ENCODE results near the gene ATP1A3. TPM values are rescaled to one million over a fixed set of nuclear protein-coding genes. Genes with fewer than 3 reads are reported as not detected.
A peak's percentile ranks its signal among the peaks of the same experiment; 100 is the strongest.
"Not testable (repeated sequence)": the region's sequence is repeated elsewhere in the genome, so short reads cannot be mapped to it uniquely, and the experiment has no call there.

Gene ATP1A3
- 0.32 TPM for polyA plus RNA-seq (2013, experiment 1 of 2; ENCODE audit: insufficient read length)
- 0.05 TPM for polyA plus RNA-seq (2013, experiment 2 of 2; ENCODE audit: insufficient read length)

GRCh38 chr19:41993612-41994483, at the start of gene ATP1A3:
TSS of gene ATP1A3 (minus strand) at chr19:41994230. CDS start at chr19:41994076, 154 bp downstream.
- DNase-seq = peak; percentile 44

DNA sequence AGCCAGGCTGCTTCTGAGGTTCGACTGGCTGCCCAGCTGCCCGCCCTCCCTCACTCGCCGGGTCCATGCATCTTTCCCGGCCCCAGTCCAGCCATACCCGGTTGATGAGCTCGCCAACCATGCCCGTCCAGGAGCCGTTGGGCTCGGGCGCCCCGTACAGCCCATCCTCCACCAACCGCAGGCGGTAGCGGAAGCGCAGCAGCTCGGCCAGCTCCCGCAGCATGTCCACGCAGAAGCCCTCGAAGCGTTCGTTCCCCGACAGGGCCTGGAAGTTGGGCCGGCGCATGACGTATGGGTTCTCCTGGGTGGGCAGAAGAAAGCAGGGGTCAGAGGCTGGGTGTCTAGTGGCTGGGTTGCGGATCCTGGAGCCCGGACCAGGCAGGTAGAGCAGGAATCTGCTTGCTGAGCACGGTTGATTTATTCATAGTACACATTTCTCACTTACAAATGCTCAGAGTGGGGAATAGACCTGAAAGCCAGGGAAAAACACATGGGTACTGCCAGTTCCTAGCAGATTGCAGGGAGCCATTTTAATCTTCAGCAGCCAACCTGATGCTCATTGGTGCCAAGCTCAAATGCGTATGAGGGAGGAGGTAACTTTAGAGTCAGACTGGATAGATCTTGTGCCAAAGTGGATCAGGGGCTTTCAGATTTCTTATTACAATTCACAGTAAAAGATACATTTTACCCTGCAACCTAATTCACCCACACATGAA, 48.6 kb upstream of the ATP1A3 start:
- no peak for DNase-seq

DNA sequence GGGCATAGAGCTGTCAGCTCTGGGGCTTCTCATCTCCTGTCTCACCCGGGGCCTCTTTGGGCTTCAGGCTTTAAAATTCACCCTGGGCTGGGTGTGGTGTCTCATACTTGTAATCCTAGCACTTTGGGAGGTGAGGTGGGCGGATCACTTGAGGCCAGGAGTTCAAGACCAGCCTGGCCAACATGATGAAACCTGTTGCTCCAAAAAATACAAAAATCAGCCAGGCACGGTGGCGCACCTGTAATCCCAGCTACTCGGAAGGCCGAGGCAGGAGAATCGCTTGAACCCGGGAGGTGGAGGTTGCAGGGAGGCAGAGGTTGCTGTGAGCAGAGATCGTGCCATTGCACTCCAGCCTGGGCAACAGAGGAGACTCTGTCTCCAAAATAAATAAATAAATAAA, 46.5 kb upstream of the ATP1A3 start:
- not testable (repeated sequence) for DNase-seq

GRCh38 chr19:42040031-42040430, 46.0 kb upstream of the ATP1A3 start:
- no peak for DNase-seq

DNA sequence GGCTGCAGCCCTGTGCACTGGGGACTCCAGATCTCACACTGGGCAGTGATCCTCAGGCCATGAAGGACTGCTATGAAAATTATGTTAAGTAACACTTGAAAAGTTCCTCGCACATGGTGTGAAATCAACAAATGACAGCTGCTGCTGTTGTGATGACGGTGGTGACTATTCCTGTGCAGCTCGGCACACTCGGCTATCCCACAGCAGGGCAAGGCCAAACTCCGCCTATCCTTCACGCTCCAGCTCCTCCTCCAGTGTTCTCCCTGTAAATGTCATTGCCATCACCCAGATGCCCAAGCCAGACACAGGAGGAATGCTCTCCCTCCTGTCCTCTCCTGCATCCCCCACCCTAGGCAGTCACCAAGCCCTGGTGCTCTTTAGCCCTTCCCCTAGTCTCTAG, 44.6 kb upstream of the ATP1A3 start:
- no peak for DNase-seq

DNA sequence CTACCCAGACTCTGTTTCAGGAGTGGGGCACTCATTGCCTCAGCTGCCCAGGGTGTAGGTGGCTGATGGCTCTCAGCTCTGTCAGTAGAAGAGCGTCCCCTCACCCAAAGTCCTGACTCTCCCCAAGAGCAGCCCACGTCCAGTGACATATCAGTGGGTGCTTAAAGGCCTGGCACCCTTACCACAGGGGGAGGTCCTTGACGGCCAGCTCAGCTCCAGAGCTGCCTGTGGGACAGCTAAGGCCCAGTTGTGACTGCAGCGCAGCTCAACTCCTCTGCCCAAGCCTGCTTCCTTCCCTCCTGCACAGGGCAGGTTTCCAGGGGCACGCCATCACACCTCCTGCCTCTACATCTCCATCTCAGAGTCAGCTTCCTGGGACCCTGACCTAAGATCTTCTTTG, 43.6 kb upstream of the ATP1A3 start:
- DNase-seq = no peak

GRCh38 chr19:42034640-42035391, 40.8 kb upstream of the ATP1A3 start:
- DNase-seq = peak; percentile 67

DNA sequence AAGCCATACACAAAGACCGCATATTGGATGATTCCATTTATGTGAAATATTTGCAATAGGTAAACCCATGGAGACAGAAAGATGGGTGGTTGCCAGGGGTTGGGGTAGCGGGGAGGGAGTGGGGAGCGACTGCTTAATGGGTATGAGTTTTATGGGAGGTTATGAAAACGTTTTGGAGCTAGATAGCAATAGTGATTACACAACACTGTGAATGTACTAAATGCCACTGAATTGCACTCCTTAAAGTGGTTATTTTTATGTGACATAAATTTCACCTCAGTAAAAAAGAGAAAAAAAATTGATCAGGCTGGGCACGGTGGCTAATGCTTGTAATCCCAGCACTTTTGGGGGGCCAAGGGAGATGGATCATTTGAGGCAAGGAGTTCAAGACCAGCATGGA, 39.4 kb upstream of the ATP1A3 start:
- DNase-seq = no peak

DNA sequence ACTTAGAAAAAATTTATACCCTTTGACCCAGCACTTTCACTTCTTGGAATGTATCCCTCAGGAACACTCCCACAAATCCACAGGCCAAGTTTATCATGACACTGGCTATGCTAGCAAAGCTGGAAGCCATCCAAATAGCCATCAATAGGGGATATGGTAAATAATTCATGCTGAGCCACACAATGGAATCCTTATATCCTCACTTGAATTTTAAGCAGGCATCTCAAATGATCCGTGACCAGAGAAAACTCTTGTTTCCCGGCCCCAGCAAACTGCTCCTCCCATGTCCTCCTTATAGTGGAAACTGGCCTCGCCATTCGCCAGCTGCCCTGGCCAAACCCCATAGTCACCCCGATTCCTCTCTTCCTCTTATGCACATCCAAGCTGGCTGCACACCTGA, 38.4 kb upstream of the ATP1A3 start:
- DNase-seq = no peak

GRCh38 chr19:42030645-42031440, 36.8 kb upstream of the ATP1A3 start:
- DNase-seq = no peak

DNA sequence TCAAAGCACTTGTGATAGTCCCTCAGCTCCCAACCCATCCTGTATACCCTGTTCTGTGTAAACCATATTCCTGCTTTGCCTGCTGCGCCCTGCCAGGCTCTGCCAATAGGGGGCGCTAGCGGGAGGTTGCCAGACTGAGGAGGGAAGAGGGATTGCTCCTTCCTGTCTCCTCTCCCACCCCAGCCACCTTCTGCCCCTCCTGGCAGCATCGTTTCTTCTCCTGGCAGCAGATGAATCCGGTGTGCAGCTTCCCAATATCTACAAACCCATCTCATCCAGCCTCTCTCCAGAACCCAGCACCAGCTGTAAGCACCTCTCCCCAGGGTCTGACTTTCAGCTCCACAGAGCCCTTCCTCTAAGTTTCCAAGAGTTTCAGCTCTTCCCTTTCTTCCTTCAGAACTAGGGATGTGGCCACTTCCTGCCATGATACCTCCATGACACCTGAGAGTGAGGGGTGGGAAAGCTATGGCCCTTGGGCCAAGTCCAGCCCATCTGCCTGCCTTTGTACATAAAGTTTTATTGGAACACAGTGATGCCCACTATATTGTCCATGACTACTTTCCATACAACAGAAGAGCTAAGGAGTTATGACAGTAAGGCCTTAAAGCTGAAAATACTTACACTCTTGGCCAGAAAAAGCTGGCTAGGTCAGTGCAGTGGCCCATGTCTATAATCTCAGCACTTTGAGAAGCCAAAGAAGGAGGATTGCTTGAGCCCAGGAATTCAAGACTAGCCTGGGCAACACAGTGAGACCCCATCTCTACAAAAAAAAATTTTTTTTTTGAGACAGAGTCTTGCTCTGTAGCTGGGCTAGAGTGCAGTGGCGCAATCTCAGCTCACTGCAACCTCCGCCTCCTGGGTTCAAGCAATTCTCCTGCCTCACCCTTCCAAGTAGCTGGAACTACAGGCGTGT, 34.5 kb upstream of the ATP1A3 start:
- no peak for DNase-seq

- DNase-seq = peak; percentile 19
Observed at GRCh38 chr19:42024622-42025111, 30.6 kb upstream of the ATP1A3 start.

DNA sequence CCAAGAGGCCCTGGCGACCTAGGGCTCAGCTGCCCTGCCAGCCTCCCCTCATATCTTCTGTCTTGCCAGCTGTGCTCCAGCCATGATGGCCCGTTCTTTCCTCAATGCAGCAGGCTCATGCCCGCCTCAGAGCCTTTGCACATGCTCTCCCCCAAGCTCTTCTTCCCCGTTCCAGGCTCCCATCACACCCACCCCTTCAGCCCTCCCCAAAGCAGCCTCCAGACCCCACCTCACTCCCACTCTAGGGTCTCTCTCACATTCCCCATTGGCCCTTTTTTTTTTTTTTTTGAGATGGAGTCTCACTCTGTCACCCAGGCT, 29.9 kb upstream of the ATP1A3 start:
- DNase-seq = no peak

- DNase-seq = peak; percentile 18
Observed at GRCh38 chr19:42023121-42023942, 29.3 kb upstream of the ATP1A3 start.

- no peak for DNase-seq
Observed at GRCh38 chr19:42022616-42023015, 28.6 kb upstream of the ATP1A3 start.

- no peak for DNase-seq
Observed at GRCh38 chr19:42021185-42021584, 27.2 kb upstream of the ATP1A3 start.

DNA sequence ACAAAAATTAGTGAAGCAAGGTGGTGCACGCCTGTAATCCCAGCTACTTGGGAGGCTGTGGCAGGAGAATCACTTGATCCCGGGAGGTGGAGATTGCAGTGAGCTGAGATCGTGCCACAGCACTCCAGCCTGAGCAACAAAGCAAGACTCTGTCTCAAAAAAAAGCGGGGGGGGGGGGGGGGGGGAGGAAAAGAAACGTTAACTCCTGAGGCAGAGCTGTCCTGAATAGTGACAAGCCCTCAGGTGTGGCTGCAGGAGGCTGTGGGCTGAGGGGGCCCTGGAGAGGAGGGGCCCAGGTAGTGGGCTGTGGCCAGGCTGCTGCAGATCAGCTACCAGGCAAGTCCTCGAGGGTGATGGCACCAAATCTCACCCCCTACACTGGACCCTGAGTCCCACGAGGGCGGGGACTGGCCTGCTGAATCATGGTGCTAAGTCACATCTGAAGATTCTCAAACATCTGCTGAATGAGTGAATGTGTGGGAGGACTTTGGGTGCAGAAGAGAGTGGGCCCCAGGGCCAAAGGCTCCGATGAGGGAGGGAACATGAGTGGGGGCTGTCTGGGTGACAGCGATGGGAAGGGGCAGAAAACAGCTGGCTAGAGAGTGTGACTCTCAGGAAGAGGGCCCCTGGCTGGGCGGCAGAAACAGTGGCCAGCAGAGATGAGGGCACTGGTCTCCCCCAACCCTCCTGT, 24.6 kb upstream of the ATP1A3 start:
- DNase-seq = peak; percentile 45

- no peak for DNase-seq
Observed at GRCh38 chr19:42017040-42017439, 23.0 kb upstream of the ATP1A3 start.

DNA sequence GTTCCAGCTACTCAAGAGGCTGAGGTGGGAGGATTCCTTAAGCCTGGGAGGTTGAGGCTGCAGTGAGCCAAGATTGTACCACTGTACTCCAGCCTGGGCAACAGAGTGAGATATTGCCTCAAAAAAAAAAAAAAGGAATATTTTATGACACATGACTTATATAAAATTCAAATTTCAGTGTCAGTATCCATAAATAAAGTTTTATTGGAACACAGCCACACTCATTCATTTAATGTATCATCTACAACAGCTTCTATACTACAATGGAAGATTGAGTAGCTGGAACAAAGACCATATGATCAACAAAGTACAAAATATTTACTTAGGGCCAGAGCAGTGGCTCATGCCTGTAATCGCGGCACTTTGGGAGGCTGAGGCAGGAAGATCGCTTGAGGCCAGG, 18.7 kb upstream of the ATP1A3 start:
- DNase-seq = not testable (repeated sequence)
